CD14-positive monocyte (primary cell): Measurements from ENCODE around the gene TMEM185A. TPM values are rescaled to one million over a fixed set of nuclear protein-coding genes. Genes with fewer than 3 reads are reported as not detected.
"Not testable (repeated sequence)": the region's sequence is repeated elsewhere in the genome, so short reads cannot be mapped to it uniquely, and the experiment has no call there.

Experiments used
- DNase-seq, 3 donors: peaks; one replicate each; pipeline ENCODE4 v3.0.0-alpha.2; 2011 to 2022
- H2AFZ ChIP-seq: 2 replicates; pipeline ENCODE4 v1.6.0; 2012; ENCODE audit warnings: mild to moderate bottlenecking, low read depth, low read length, inconsistent platforms; ENCODE audit not compliant: insufficient read depth, poor library complexity, severe bottlenecking
- H3K27ac ChIP-seq, 2 donors: 1 replicate in 1 of 2; 2 replicates in 1 of 2; pipeline ENCODE4 v1.5.1; 2012 to 2013; ENCODE audit warnings: low read length in 2 of 2, control low read depth in 1 of 2, inconsistent platforms in 1 of 2, low read depth in 1 of 2, mild to moderate bottlenecking in 1 of 2
- H3K27me3 ChIP-seq, 2 donors: one replicate each; pipeline versions ENCODE4 v1.6.0 to v1.6.1; 2011 to 2013; ENCODE audit warnings: low read length in 2 of 2; ENCODE audit not compliant: control insufficient read depth in 2 of 2, insufficient read depth in 2 of 2
- H3K36me3 ChIP-seq, 2 donors: replicated peaks in 1 of 2; 1 replicate in 1 of 2; 2 replicates in 1 of 2; pipeline versions ENCODE4 v1.5.1 to v1.6.1; 2012 to 2013; ENCODE audit warnings: low read length in 2 of 2, control low read depth in 1 of 2, inconsistent platforms in 1 of 2, mild to moderate bottlenecking in 1 of 2; ENCODE audit not compliant: insufficient read depth in 2 of 2, control insufficient read depth in 1 of 2
- H3K4me1 ChIP-seq, 2 donors: 1 replicate in 1 of 2; 2 replicates in 1 of 2; pipeline versions ENCODE4 v1.5.1 to v1.6.1; 2012 to 2013; ENCODE audit warnings: low read length in 2 of 2, control low read depth in 1 of 2, inconsistent platforms in 1 of 2, mild to moderate bottlenecking in 1 of 2, moderate library complexity in 1 of 2; ENCODE audit not compliant: insufficient read depth in 2 of 2, control insufficient read depth in 1 of 2
- H3K4me2 ChIP-seq: replicated peaks from 2 replicates; pipeline ENCODE3; 2012; ENCODE audit warnings: low read length, moderate library complexity, mild to moderate bottlenecking; ENCODE audit not compliant: poor library complexity, severe bottlenecking; ENCODE audit errors: extremely low read depth
- H3K4me3 ChIP-seq, 3 experiments: fragments of 200-600 bp in 1 of 3; sonication (generic) in 1 of 3; replicated peaks in 1 of 3; 1 replicate in 2 of 3; 2 replicates in 1 of 3; pipeline ENCODE4 v1.5.1; 2011 to 2013; ENCODE audit warnings: low read length in 3 of 3, mild to moderate bottlenecking in 3 of 3, control low read depth in 2 of 3, low read depth in 2 of 3, inconsistent platforms in 1 of 3, moderate library complexity in 1 of 3
- H3K79me2 ChIP-seq: 2 replicates; pipeline ENCODE4 v1.6.0; 2012; ENCODE audit warnings: mild to moderate bottlenecking, control low read depth, inconsistent platforms, low read length, moderate library complexity; ENCODE audit not compliant: insufficient read depth
- H3K9ac ChIP-seq: 2 replicates; pipeline ENCODE4 v1.6.0; 2017; ENCODE audit warnings: low read length, mild to moderate bottlenecking; ENCODE audit not compliant: insufficient read depth, poor library complexity, severe bottlenecking
- H3K9me3 ChIP-seq, 2 donors: replicated peaks in 1 of 2; 1 replicate in 1 of 2; 2 replicates in 1 of 2; pipeline versions ENCODE4 v1.5.1 to v1.6.1; 2012 to 2013; ENCODE audit warnings: low read length in 2 of 2, control low read depth in 1 of 2; ENCODE audit not compliant: control insufficient read depth in 1 of 2, insufficient read depth in 1 of 2
- H4K20me1 ChIP-seq: 2 replicates; pipeline ENCODE4 v1.6.0; 2012; ENCODE audit warnings: mild to moderate bottlenecking, low read length, control low read depth, moderate library complexity; ENCODE audit not compliant: insufficient read depth
- H3K27ac Mint-ChIP-seq, 7 donors: one replicate each; pipeline ENCODE4 v1.8.0; 2020; ENCODE audit warnings: mild to moderate bottlenecking in 7 of 7, mixed read lengths in 7 of 7, moderate library complexity in 6 of 7, inconsistent platforms in 2 of 7
- H3K27me3 Mint-ChIP-seq, 3 donors: one replicate each; pipeline ENCODE4 v1.8.0; 2021 to 2022; ENCODE audit warnings: low read depth in 3 of 3, mild to moderate bottlenecking in 3 of 3, mixed read lengths in 3 of 3, moderate library complexity in 3 of 3, inconsistent platforms in 1 of 3
- H3K36me3 Mint-ChIP-seq, 2 donors: one replicate each; pipeline ENCODE4 v1.8.0; 2020; ENCODE audit warnings: mixed read lengths in 2 of 2, inconsistent platforms in 1 of 2, mild to moderate bottlenecking in 1 of 2
- H3K4me1 Mint-ChIP-seq: one replicate; pipeline ENCODE4 v1.8.0; 2020; ENCODE audit warnings: mild to moderate bottlenecking, mixed read lengths
- H3K4me3 Mint-ChIP-seq, 2 donors: one replicate each; pipeline ENCODE4 v1.8.0; 2020; ENCODE audit warnings: mild to moderate bottlenecking in 2 of 2, mixed read lengths in 2 of 2, moderate library complexity in 1 of 2
- H3K9me3 Mint-ChIP-seq, 7 donors: one replicate each; pipeline ENCODE4 v1.8.0; 2020 to 2022; ENCODE audit warnings: mixed read lengths in 7 of 7, mild to moderate bottlenecking in 6 of 7, moderate library complexity in 6 of 7, inconsistent platforms in 2 of 7
- WGBS: methylation state at CpG from one replicate; pipeline ENCODE4 v1.1.5; 2013; ENCODE audit warnings: missing lambda C conversion rate; ENCODE audit not compliant: insufficient coverage; 5-methylcytosine and 5-hydroxymethylcytosine counted together
- intact Hi-C, 2 donors: fragments of 100-400 bp; cut with micrococcal nuclease; formaldehyde crosslinking; loops; one replicate each; pipeline versions ENCODE4 v1.15.0 to v1.15.1; 2023
- polyA plus RNA-seq, 3 donors: library from polyadenylated mRNA; depleted of rRNA in 1 of 3; unstranded in 2 of 3; stranded (reverse) in 1 of 3; fragments of 300-500 nt in 2 of 3; fragments of >200 nt in 1 of 3; fragmentation: Illumina TruSeq in 2 of 3; gene quantifications; 1 replicate in 2 of 3; 2 replicates in 1 of 3; pipeline ENCODE4 v1.2.3, GENCODE V29; 2012 to 2021
- TF ChIP-seq, protein P1 (sequence below): fragments of 200-600 bp; IDR thresholded peaks from one replicate; pipeline ENCODE4 v1.8.0; 2022; ENCODE audit warnings: antibody characterized with exemption, mild to moderate bottlenecking

Gene TMEM185A
- polyA plus RNA-seq, 3 donors = 9.1 to 12.8 (median 12.0) TPM

DNA sequence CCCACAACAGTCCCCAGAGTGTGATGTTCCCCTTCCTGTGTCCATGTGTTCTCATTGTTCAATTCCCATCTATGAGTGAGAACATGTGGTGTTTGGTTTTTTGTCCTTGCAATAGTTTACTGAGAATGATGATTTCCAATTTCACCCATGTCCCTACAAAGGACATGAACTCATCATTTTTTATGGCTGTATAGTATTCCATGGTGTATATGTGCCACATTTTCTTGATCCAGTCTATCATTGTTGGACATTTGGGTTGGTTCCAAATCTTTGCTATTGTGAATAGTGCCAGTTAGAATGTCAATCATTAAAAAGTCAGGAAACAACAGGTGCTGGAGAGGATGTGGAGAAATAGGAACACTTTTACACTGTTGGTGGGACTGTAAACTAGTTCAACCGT is 11.9 kb downstream of the TMEM185A start:
- H3K36me3 ChIP-seq, H3K4me1 Mint-ChIP-seq, H3K9me3 Mint-ChIP-seq, H3K27me3 Mint-ChIP-seq, H2AFZ ChIP-seq, H3K27ac ChIP-seq, H3K4me2 ChIP-seq, DNase-seq, H3K36me3 Mint-ChIP-seq, intact Hi-C loops, H3K4me3 ChIP-seq, H3K9ac ChIP-seq, H3K9me3 ChIP-seq, H3K4me1 ChIP-seq, H3K4me3 Mint-ChIP-seq, H3K27me3 ChIP-seq, H3K27ac Mint-ChIP-seq: not testable (repeated sequence)
- no CpG with 5 or more reads among the region's 1 CpG for WGBS
- Histone ChIP-seq H4K20me1 (peaks cover 34% of the 10 kb centered on the region), H3K79me2 (peaks cover 10% of the 10 kb centered on the region)

GRCh38 chrX:149618871-149619270 is 12.7 kb downstream of the TMEM185A start:
- Mint-ChIP-seq H3K4me3 (no peak overlapping the region), H3K4me1 (no peaks in the 10 kb centered on the region), H3K27me3 (no peaks in the 10 kb centered on the region), H3K9me3 (no peaks in the 10 kb centered on the region), H3K36me3 (no peaks in the 10 kb centered on the region), H3K27ac (no peak overlapping the region)
- peaks cover 5% of the 10 kb centered on the region for H3K79me2 ChIP-seq
- H4K20me1 ChIP-seq = peaks cover 34% of the 10 kb centered on the region
- H3K27me3 ChIP-seq = no peaks in the 10 kb centered on the region
- no peak overlapping the region for H3K4me3 ChIP-seq
- no CpG with 5 or more reads among the region's 3 CpGs for WGBS
- no peaks in the 10 kb centered on the region for H3K9me3 ChIP-seq
- H3K4me1 ChIP-seq = no peaks in the 10 kb centered on the region
- no peak for DNase-seq
- H2AFZ ChIP-seq = no peak overlapping the region
- H3K27ac ChIP-seq = no peak overlapping the region
- TF ChIP-seq, protein P1, sequence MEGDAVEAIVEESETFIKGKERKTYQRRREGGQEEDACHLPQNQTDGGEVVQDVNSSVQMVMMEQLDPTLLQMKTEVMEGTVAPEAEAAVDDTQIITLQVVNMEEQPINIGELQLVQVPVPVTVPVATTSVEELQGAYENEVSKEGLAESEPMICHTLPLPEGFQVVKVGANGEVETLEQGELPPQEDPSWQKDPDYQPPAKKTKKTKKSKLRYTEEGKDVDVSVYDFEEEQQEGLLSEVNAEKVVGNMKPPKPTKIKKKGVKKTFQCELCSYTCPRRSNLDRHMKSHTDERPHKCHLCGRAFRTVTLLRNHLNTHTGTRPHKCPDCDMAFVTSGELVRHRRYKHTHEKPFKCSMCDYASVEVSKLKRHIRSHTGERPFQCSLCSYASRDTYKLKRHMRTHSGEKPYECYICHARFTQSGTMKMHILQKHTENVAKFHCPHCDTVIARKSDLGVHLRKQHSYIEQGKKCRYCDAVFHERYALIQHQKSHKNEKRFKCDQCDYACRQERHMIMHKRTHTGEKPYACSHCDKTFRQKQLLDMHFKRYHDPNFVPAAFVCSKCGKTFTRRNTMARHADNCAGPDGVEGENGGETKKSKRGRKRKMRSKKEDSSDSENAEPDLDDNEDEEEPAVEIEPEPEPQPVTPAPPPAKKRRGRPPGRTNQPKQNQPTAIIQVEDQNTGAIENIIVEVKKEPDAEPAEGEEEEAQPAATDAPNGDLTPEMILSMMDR = no peak
- no peak overlapping the region for H3K9ac ChIP-seq
- no peaks in the 10 kb centered on the region for H3K36me3 ChIP-seq
- intact Hi-C loops = no loop called here
- no peak overlapping the region for H3K4me2 ChIP-seq
